Brain pericyte (primary cell): ENCODE data around the gene HUWE1.
"Not testable (repeated sequence)": the region's sequence is repeated elsewhere in the genome, so short reads cannot be mapped to it uniquely, and the experiment has no call there.

Experiments used
- DNase-seq: peaks from one replicate; pipeline ENCODE4 v3.0.0-alpha.2; 2012; ENCODE audit warnings: low read depth, low spot score

Gene HUWE1

GRCh38 chrX:53606456-53606855 is 80.1 kb downstream of the HUWE1 start:
- no peak for DNase-seq

GRCh38 chrX:53605004-53605403 is 81.5 kb downstream of the HUWE1 start:
- no peak for DNase-seq

GRCh38 chrX:53599781-53600396 is 86.6 kb downstream of the HUWE1 start:
- no peak for DNase-seq

- no peak for DNase-seq
Observed at GRCh38 chrX:53598169-53598568, 88.3 kb downstream of the HUWE1 start.

- DNase-seq: no peak
Observed at GRCh38 chrX:53595266-53595810, 91.2 kb downstream of the HUWE1 start.

GRCh38 chrX:53594354-53594753 is 92.2 kb downstream of the HUWE1 start:
- DNase-seq: no peak

- no peak for DNase-seq
Observed at GRCh38 chrX:53587795-53588420, 98.6 kb downstream of the HUWE1 start.

GRCh38 chrX:53584891-53585290 is 101.6 kb downstream of the HUWE1 start:
- no peak for DNase-seq

GRCh38 chrX:53583571-53583970 is 102.9 kb downstream of the HUWE1 start:
- no peak for DNase-seq

GRCh38 chrX:53580742-53581504 is 105.6 kb downstream of the HUWE1 start:
- no peak for DNase-seq

GRCh38 chrX:53571494-53571893 is 115.0 kb downstream of the HUWE1 start:
- no peak for DNase-seq

GRCh38 chrX:53563324-53563723 is 123.2 kb downstream of the HUWE1 start:
- no peak for DNase-seq

GRCh38 chrX:53561912-53562311 is 124.6 kb downstream of the HUWE1 start:
- no peak for DNase-seq

GRCh38 chrX:53558646-53559045 is 127.9 kb downstream of the HUWE1 start:
- no peak for DNase-seq

GRCh38 chrX:53556868-53557267 is 129.7 kb downstream of the HUWE1 start:
- DNase-seq: no peak

- no peak for DNase-seq
Observed at GRCh38 chrX:53550756-53551463, 135.6 kb downstream of the HUWE1 start.

GRCh38 chrX:53547668-53548067 is 138.9 kb downstream of the HUWE1 start:
- DNase-seq: no peak

- no peak for DNase-seq
Observed at GRCh38 chrX:53544936-53545335, 141.6 kb downstream of the HUWE1 start.

- DNase-seq: no peak
Observed at GRCh38 chrX:53538781-53539180, 147.7 kb downstream of the HUWE1 start.

GRCh38 chrX:53531255-53531966 is 155.1 kb downstream of the HUWE1 start:
- not testable (repeated sequence) for DNase-seq

GRCh38 chrX:53526999-53527398 is 159.5 kb downstream of the HUWE1 start:
- DNase-seq: no peak
